Adrenal gland (tissue), 12 donors: ENCODE measurements around the gene MYO5B. TPM values are rescaled to one million over a fixed set of nuclear protein-coding genes. Genes with fewer than 3 reads are reported as not detected.
A peak's percentile ranks its signal among the peaks of the same experiment; 100 is the strongest.

Source experiments
- DNase-seq, 7 donors: peaks; one replicate each; pipeline ENCODE4 v3.0.0-alpha.2; 2019 to 2020
- H3K27ac ChIP-seq, 5 donors: fragments of 200-600 bp; sonication (generic) in 4 of 5; 1 replicate in 3 of 5; 2 replicates in 2 of 5; pipeline versions ENCODE4 v1.5.1 to v1.8.0; 2016 to 2020; ENCODE audit warnings: mild to moderate bottlenecking in 1 of 5
- H3K27me3 ChIP-seq: fragments of 200-600 bp; 2 replicates; pipeline ENCODE4 v1.8.0; 2021
- H3K36me3 ChIP-seq, 2 donors: fragments of 200-600 bp; replicated peaks in 1 of 2; 1 replicate in 1 of 2; 2 replicates in 1 of 2; pipeline versions ENCODE4 v1.5.1 to v1.8.0; 2018 to 2022
- H3K4me1 ChIP-seq, 2 donors: fragments of 200-600 bp; replicated peaks in 1 of 2; 1 replicate in 1 of 2; 2 replicates in 1 of 2; pipeline versions ENCODE4 v1.5.1 to v1.8.0; 2018 to 2021
- H3K4me3 ChIP-seq, 4 donors: fragments of 200-600 bp; sonication (generic) in 3 of 4; one replicate each; pipeline ENCODE4 v1.5.1; 2016 to 2018
- H3K9me3 ChIP-seq, 3 donors: fragments of 200-600 bp; sonication (generic) in 1 of 3; replicated peaks in 1 of 3; 1 replicate in 2 of 3; 2 replicates in 1 of 3; pipeline versions ENCODE4 v1.5.1 to v1.8.0; 2016 to 2021
- POLR2A ChIP-seq, 2 donors: fragments of 450-650 bp; IDR thresholded peaks; one replicate each; pipeline ENCODE4 v1.6.1; 2017; ENCODE audit warnings: antibody characterized with exemption in 2 of 2, mild to moderate bottlenecking in 2 of 2, moderate library complexity in 1 of 2
- WGBS, 4 donors: extraction: QIAGEN DNeasy Blood & Tissue Kit in 2 of 4; methylation state at CpG; one replicate each; pipeline versions ENCODE4 v1.1.5 to v1.1.7; 2013 to 2017; 5-methylcytosine and 5-hydroxymethylcytosine counted together
- intact Hi-C, 2 donors: fragments of 100-400 bp; cut with DNase I; formaldehyde crosslinking; loops; one replicate each; pipeline versions ENCODE4 v1.14.1 to v1.15.0; 2022 to 2023
- polyA plus RNA-seq, 3 donors: library from polyadenylated mRNA; stranded (reverse); fragments of 200-250 nt in 2 of 3; fragments of 350-450 nt in 1 of 3; fragmentation: Illumina TruSeq in 1 of 3; extraction: RNeasy Lipid Tissue Mini Kit (QIAGEN cat#74804) in 1 of 3; gene quantifications; one replicate each; pipeline ENCODE4 v1.2.3, GENCODE V29; 2013 to 2014
- total RNA-seq, 9 donors: library from RNA; depleted of rRNA in 4 of 9; stranded (reverse); fragments of >200 nt in 4 of 9; fragments of 120-200 nt in 1 of 9; fragmentation: NEBNext Ultra II Directional in 1 of 9; extraction: Animal tissue kit (Norgen Biotek cat#: 25700) in 1 of 9; gene quantifications; one replicate each; pipeline versions ENCODE4 v1.1.0 to v1.2.4, GENCODE V29; 2013 to 2023
- TF ChIP-seq, protein P1 (sequence below), 6 experiments: fragments of 450-650 bp in 4 of 6; fragments of 200-600 bp in 2 of 6; sonication (generic) in 1 of 6; IDR thresholded peaks; 1 replicate in 5 of 6; 2 replicates in 1 of 6; pipeline versions ENCODE4 v1.5.1 to v1.8.0; 2016 to 2021; ENCODE audit warnings: antibody characterized with exemption in 6 of 6, mild to moderate bottlenecking in 2 of 6, moderate library complexity in 1 of 6
- donor health status: healthy with polysubstance abuse.
- donor health status: Bipolar disorder and iron deficiency.
- donor health status: DM: yes; HTN: yes; CAD: no.
- donor health status: DM: no; HTN: no; CAD: no.
- donor health status: DM: no; HTN: no; CAD: no.
- donor health status: DM: yes; HTN: yes; CAD: no.

The MYO5B gene
- total and polyA plus RNA-seq, 12 donors: 0.61 to 9.3 (median 2.9) TPM

DNA sequence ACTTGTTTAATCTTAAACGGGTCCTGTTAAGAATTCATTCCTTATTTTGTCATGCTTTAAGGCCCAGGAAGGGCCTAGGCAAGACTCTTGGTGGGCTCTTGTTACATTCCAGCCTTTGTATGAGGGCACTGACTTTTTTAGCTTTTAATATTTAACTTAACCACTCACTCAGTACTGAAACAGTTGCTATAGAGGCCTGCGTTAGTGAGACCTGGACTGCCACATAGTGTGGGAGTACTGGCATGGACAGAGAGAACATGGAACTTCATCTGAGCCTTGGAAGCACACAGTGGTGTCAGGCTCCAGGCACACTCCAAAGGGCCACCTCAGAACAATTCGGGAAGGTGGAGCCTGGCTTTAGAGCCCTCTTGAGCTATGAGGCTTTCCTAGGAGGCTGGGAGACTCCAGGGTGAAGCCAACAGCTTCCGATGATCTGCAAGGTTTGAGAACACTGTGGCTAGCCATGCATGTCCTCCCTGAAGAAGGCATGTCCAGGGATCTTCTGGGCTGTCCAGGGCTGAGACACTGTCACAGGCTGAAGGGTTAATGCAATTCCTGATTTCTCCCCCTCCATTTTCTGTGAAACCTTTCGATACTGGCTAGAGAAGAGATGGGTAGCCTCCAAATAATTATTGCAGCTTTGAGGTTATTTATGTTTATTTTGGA, 226.2 kb downstream of the MYO5B start:
- Histone ChIP-seq H3K9me3 (no peaks in the 10 kb centered on the region), H3K27me3 (no peaks in the 10 kb centered on the region), H3K4me3 (no peak overlapping the region), H3K36me3 (no peaks in the 10 kb centered on the region), H3K4me1 (no peaks in the 10 kb centered on the region), H3K27ac (no peak overlapping the region)
- WGBS, 4 donors: 77 to 85% (median 81%) methylated on average over 5 of the region's 5 CpGs
- TF ChIP-seq, protein P1, sequence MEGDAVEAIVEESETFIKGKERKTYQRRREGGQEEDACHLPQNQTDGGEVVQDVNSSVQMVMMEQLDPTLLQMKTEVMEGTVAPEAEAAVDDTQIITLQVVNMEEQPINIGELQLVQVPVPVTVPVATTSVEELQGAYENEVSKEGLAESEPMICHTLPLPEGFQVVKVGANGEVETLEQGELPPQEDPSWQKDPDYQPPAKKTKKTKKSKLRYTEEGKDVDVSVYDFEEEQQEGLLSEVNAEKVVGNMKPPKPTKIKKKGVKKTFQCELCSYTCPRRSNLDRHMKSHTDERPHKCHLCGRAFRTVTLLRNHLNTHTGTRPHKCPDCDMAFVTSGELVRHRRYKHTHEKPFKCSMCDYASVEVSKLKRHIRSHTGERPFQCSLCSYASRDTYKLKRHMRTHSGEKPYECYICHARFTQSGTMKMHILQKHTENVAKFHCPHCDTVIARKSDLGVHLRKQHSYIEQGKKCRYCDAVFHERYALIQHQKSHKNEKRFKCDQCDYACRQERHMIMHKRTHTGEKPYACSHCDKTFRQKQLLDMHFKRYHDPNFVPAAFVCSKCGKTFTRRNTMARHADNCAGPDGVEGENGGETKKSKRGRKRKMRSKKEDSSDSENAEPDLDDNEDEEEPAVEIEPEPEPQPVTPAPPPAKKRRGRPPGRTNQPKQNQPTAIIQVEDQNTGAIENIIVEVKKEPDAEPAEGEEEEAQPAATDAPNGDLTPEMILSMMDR (IDR thresholded peaks at IDR 0.05): no peak
- TF ChIP-seq POLR2A (IDR thresholded peaks at IDR 0.05): no peak
- DNase-seq: no peak
- intact Hi-C loops: no loop called here

DNA sequence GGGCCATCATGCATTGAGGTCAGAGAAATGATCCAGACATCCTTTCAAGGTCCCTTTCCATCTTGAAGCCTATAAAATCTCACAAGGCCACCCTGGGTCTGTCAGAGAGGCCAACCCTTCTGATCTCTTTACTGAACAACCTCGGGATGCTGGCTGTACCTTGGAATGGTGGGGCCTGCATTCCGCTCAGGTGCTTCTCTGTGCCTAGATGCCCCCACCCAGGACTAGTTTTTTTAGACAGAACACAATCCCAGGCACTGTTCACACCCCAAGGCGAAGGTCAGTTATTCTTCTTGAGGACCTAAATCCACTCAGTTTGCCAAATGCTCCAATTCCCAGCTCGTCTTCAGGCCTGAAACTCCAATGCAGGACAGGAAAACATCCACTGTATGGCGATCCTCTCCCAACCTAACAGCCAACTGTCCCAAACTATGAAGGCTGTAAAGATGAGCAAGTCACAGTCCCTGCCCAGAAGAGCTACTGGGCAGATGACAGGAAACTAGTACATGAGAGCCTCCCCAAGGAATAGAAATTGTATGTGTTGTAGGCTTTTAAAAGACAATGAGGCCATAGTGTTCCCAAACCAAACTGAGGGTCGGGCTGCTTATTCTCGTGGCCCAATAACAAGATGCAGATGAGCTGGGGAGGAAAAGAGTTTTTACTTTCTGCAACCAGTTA, 227.2 kb downstream of the MYO5B start:
- Histone ChIP-seq H3K27ac (no peak overlapping the region), H3K27me3 (no peaks in the 10 kb centered on the region), H3K9me3 (no peaks in the 10 kb centered on the region), H3K4me3 (no peak overlapping the region), H3K4me1 (no peaks in the 10 kb centered on the region), H3K36me3 (no peaks in the 10 kb centered on the region)
- intact Hi-C loops: no loop called here
- TF ChIP-seq POLR2A (IDR thresholded peaks at IDR 0.05): no peak
- TF ChIP-seq, protein P1 (IDR thresholded peaks at IDR 0.05): no peak
- DNase-seq: no peak
- 82 to 88% (median 84%) methylated on average over 7 of the region's 7 CpGs for WGBS, 4 donors

DNA sequence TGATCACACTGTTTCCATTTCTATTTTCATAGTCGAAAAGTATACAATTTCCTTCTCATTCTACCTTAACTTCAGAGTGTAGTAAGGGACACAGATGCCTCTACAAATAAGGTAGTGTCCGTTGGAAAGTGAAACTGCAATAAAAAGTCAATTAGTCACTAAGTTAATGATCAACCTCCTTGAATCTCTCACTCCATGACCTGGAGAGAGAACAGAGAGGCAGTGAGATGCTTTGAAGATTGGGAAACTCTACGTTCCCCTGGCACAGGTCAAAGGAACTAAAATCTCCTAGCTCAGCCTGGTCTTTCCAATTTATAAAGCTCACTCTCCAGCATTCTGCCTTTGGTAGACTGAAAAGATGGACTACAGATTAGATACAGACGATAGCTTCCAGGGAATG, 227.8 kb downstream of the MYO5B start:
- Histone ChIP-seq H3K4me3 (no peak overlapping the region), H3K4me1 (no peaks in the 10 kb centered on the region), H3K36me3 (no peaks in the 10 kb centered on the region), H3K27ac (no peak overlapping the region), H3K9me3 (no peaks in the 10 kb centered on the region), H3K27me3 (no peaks in the 10 kb centered on the region)
- WGBS, 4 donors: 61 to 68% (median 64%) methylated on average over 4 of the region's 4 CpGs
- intact Hi-C loops: no loop called here
- no peak for DNase-seq
- no peak for TF ChIP-seq POLR2A (IDR thresholded peaks at IDR 0.05)
- TF ChIP-seq, protein P1 (IDR thresholded peaks at IDR 0.05): no peak

DNA sequence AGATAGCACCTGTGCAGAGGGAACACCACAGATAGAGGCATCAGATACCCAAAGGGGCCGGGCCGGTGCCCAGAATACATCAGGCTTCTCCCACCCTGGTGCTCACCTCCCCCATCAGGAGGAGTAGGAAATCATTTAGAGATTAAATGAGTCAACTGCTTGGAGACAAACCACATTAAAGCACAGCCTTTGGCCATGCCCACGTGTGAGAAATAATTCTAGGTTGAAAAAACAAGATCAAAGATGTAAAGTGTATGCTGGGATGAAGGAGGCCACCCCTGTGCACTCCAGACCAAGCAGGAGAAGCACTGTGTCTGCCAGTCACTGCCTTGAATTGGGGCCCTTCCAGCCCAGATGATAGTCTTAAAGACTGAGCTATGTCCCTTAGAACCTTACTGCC, 228.9 kb downstream of the MYO5B start:
- no peaks in the 10 kb centered on the region for H3K27me3 ChIP-seq
- H3K36me3 ChIP-seq: no peaks in the 10 kb centered on the region
- no peaks in the 10 kb centered on the region for H3K4me1 ChIP-seq
- DNase-seq: peak in 1 of 7 donors; percentile 31
- H3K9me3 ChIP-seq: no peaks in the 10 kb centered on the region
- no peak overlapping the region for H3K27ac ChIP-seq
- 74 to 89% (median 79%) methylated on average over 3 of the region's 3 CpGs for WGBS, 4 donors
- intact Hi-C loops: no loop called here
- no peak overlapping the region for H3K4me3 ChIP-seq
- no peak for TF ChIP-seq POLR2A (IDR thresholded peaks at IDR 0.05)
- TF ChIP-seq, protein P1 (IDR thresholded peaks at IDR 0.05): no peak
